ENCODE measurements around the gene KCTD12.

The KCTD12 gene

DNA sequence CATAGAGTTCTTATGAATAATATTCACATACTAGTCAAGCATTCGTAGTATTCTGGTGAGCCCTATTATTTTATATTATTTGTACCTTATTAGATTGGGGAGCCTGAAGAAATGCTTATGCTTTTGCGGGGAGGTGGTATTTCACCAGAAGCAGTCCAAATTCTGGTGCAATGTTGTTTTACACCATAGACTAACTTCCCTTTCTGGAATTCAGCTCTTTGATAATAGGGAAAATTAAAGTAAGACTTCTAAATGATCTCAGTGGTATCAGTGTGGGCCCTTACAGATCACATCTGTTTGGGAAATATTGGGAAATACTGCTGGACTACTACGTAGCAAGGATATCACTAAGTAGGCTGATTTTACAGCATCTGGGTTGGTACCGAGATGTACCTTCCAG is 34.2 kb downstream of the KCTD12 start:
- H3K4me3 ChIP-seq (replicated peaks; ENCODE audit: low read depth, low read length): no peak overlapping the region
- TF ChIP-seq, protein P1, sequence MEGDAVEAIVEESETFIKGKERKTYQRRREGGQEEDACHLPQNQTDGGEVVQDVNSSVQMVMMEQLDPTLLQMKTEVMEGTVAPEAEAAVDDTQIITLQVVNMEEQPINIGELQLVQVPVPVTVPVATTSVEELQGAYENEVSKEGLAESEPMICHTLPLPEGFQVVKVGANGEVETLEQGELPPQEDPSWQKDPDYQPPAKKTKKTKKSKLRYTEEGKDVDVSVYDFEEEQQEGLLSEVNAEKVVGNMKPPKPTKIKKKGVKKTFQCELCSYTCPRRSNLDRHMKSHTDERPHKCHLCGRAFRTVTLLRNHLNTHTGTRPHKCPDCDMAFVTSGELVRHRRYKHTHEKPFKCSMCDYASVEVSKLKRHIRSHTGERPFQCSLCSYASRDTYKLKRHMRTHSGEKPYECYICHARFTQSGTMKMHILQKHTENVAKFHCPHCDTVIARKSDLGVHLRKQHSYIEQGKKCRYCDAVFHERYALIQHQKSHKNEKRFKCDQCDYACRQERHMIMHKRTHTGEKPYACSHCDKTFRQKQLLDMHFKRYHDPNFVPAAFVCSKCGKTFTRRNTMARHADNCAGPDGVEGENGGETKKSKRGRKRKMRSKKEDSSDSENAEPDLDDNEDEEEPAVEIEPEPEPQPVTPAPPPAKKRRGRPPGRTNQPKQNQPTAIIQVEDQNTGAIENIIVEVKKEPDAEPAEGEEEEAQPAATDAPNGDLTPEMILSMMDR (IDR thresholded peaks at IDR 0.05; ENCODE audit: low read length, missing control alignments): no peak
- no peak for DNase-seq (ENCODE audit: low read depth)

DNA sequence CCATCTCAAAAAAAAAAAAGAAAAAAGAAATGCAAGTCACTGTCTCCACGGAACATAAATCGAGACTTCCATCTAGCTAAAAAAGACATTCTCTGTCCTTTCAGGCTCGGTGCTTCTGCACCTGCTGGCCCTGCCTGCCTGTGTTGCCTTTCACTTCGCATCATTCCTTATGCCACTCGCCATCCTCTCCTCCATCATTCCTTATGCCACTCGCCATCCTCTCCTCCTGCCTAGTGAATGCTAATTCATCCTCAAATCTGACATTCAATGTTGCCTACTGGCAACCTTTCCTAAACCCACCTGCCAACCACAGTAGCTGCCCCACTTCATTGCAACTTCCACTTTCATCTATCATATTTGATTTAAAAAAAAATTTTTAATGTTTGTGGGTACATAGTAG is 36.7 kb downstream of the KCTD12 start:
- TF ChIP-seq, protein P1 (IDR thresholded peaks at IDR 0.05; ENCODE audit: low read length, missing control alignments): no peak
- DNase-seq (ENCODE audit: low read depth): no peak
- H3K4me3 ChIP-seq (replicated peaks; ENCODE audit: low read depth, low read length): no peak overlapping the region

DNA sequence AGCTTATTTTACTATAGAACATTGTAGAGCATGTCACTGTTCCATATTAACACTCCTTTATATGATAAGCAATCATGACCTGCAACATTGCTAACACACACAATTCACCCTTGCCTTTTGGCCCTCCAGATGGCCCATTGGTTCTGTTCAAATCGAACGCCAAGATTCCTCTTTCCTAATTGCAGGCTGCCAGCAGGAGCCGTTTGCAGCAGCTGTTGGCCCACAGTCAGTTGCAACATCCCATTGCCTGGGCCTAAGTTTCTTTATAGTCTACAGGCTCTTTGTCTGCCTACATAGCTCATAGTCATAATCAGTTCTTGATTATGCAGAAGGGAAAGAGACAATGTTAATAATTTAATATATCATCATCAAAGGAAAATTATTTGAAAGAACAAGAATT is 37.6 kb downstream of the KCTD12 start:
- TF ChIP-seq, protein P1 (IDR thresholded peaks at IDR 0.05; ENCODE audit: low read length, missing control alignments): no peak
- no peak overlapping the region for H3K4me3 ChIP-seq (replicated peaks; ENCODE audit: low read depth, low read length)
- peak; percentile 73 for DNase-seq (ENCODE audit: low read depth)

DNA sequence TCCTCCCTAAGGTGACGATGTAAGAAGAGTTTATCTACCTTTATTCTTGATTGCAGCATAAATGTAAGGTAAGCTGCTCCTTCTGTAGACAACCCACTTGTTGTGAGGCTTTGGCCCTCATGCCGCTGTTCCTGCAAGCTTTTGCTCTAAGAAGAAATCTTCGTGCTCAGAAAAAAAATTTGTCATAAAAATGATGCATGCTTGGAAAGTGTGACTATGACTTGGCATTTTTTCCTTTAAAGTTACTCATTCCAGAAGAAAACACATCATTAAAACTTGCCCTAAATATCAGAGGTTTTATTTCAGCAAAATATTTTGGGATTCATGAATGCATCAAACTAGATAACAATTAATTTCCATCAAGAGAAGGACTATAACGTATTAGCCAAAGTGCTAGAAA is 39.8 kb downstream of the KCTD12 start:
- TF ChIP-seq, protein P1 (IDR thresholded peaks at IDR 0.05; ENCODE audit: low read length, missing control alignments): no peak
- no peak overlapping the region for H3K4me3 ChIP-seq (replicated peaks; ENCODE audit: low read depth, low read length)
- no peak for DNase-seq (ENCODE audit: low read depth)

DNA sequence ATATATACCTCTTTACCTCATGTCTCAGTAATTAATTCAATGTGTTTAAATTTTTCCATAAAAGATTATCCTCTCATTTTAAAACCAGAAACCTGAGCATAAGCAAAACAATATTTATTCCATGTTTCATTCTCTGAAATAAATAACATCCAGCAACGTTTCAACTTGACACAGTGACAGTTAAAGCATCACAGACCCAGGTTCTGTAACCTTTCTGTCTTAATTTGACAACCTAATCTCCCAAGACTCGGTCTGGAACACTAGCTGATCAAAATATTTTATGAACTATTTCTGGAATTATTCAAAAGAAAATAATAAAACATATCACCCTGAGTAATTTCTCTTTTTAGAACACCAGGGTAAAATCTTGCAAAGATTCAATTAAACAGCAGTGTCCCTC is 40.3 kb downstream of the KCTD12 start:
- H3K4me3 ChIP-seq (replicated peaks; ENCODE audit: low read depth, low read length): no peak overlapping the region
- DNase-seq (ENCODE audit: low read depth): no peak
- TF ChIP-seq, protein P1 (IDR thresholded peaks at IDR 0.05; ENCODE audit: low read length, missing control alignments): no peak

DNA sequence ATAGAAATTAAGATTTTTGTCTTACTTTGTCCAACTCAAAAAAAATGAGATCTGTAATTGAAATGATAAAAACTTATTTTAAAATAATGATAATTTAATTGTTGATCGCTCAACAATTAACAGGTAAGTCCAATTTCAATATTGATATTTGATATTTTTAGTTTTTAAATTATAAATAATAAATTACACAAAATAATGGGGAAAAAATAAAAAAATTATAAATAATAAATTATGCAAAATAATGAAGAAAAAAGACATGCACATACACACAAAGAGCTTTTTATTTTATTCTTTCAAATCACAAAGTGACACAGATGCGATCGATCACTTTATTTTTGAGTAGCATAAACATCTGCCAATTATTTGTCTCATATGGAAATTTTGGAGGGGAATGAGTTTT is 40.8 kb downstream of the KCTD12 start:
- DNase-seq (ENCODE audit: low read depth): no peak
- TF ChIP-seq, protein P1 (IDR thresholded peaks at IDR 0.05; ENCODE audit: low read length, missing control alignments): no peak

GRCh38 chr13:76837801-76838200 is 48.4 kb downstream of the KCTD12 start:
- TF ChIP-seq, protein P1 (IDR thresholded peaks at IDR 0.05; ENCODE audit: low read length, missing control alignments): no peak
- peak; percentile 53 for DNase-seq (ENCODE audit: low read depth)

More for the DNA sequence above, 40.8 kb downstream of the KCTD12 start:
- H3K4me3 ChIP-seq (replicated peaks; ENCODE audit: low read depth, low read length): no peak overlapping the region

More at GRCh38 chr13:76837801-76838200, 48.4 kb downstream of the KCTD12 start:
- H3K4me3 ChIP-seq (replicated peaks; ENCODE audit: low read depth, low read length): no peak overlapping the region

Measured in fibroblast of pulmonary artery (primary cell).